GM12801 (cell line): ENCODE results near the gene MEDAG.

ENCODE experiments used
- CTCF ChIP-seq: IDR thresholded peaks from one replicate; pipeline ENCODE4 v1.5.1; 2011; ENCODE audit warnings: control low read depth; ENCODE audit not compliant: insufficient read length; ENCODE audit errors: extremely low read depth

The MEDAG gene

GRCh38 chr13:30874111-30874510 is 32.0 kb upstream of the MEDAG start:
- no peak for TF ChIP-seq CTCF

GRCh38 chr13:30874561-30874960 is 31.5 kb upstream of the MEDAG start:
- no peak for TF ChIP-seq CTCF

GRCh38 chr13:30877335-30877734 is 28.7 kb upstream of the MEDAG start:
- no peak for TF ChIP-seq CTCF

- no peak for TF ChIP-seq CTCF
Observed at GRCh38 chr13:30880151-30880855, 25.8 kb upstream of the MEDAG start.

- TF ChIP-seq CTCF = no peak
Observed at GRCh38 chr13:30880856-30881155, 25.3 kb upstream of the MEDAG start.

- TF ChIP-seq CTCF = no peak
Observed at GRCh38 chr13:30881191-30881651, 24.9 kb upstream of the MEDAG start.

GRCh38 chr13:30882026-30882850 is 23.8 kb upstream of the MEDAG start:
- no peak for TF ChIP-seq CTCF
